Esophagus muscularis mucosa (tissue), 4 donors: Measurements from ENCODE around the gene DARS1. TPM values are rescaled to one million over a fixed set of nuclear protein-coding genes. Genes with fewer than 3 reads are reported as not detected.

Source experiments
- DNase-seq: peaks from one replicate; pipeline ENCODE4 v3.0.0-alpha.2; 2017; ENCODE audit errors: extremely low spot score
- H3K27ac ChIP-seq, 4 donors: fragments of 200-600 bp; sonication (generic); replicated peaks in 1 of 4; 1 replicate in 3 of 4; 2 replicates in 1 of 4; pipeline ENCODE4 v1.5.1; 2016 to 2019; ENCODE audit warnings: mild to moderate bottlenecking in 1 of 4
- H3K27me3 ChIP-seq, 4 donors: fragments of 200-600 bp; sonication (generic); one replicate each; pipeline versions ENCODE4 v1.5.1 to v1.6.0; 2016 to 2019
- H3K36me3 ChIP-seq, 4 donors: fragments of 200-600 bp; sonication (generic); one replicate each; pipeline ENCODE4 v1.5.1; 2016 to 2019
- H3K4me1 ChIP-seq, 4 donors: fragments of 200-600 bp; sonication (generic); one replicate each; pipeline ENCODE4 v1.5.1; 2016 to 2019
- H3K4me3 ChIP-seq, 4 donors: fragments of 200-600 bp; sonication (generic); 1 replicate in 2 of 4; 2 replicates in 2 of 4; pipeline ENCODE4 v1.5.1; 2016 to 2019; ENCODE audit warnings: mild to moderate bottlenecking in 4 of 4, moderate library complexity in 1 of 4
- H3K9me3 ChIP-seq, 4 donors: fragments of 200-600 bp; sonication (generic); 1 replicate in 3 of 4; 2 replicates in 1 of 4; pipeline ENCODE4 v1.5.1; 2016 to 2019
- EP300 ChIP-seq: sonication (generic); formaldehyde crosslinking; IDR thresholded peaks from one replicate; pipeline ENCODE4 v1.6.1; 2017; ENCODE audit warnings: antibody characterized with exemption
- POLR2A ChIP-seq: fragments of 450-650 bp; IDR thresholded peaks from one replicate; pipeline ENCODE4 v1.6.1; 2017; ENCODE audit warnings: antibody characterized with exemption, moderate library complexity, mild to moderate bottlenecking, low read depth
- POLR2AphosphoS5 ChIP-seq, 2 donors: sonication (generic); formaldehyde crosslinking; IDR thresholded peaks; one replicate each; pipeline ENCODE4 v1.6.1; 2017; ENCODE audit warnings: antibody characterized with exemption in 2 of 2
- WGBS: methylation state at CpG from one replicate; pipeline ENCODE4 v1.1.5; 2018; 5-methylcytosine and 5-hydroxymethylcytosine counted together
- intact Hi-C: fragments of 100-400 bp; cut with DNase I; formaldehyde crosslinking; loops from one replicate; pipeline ENCODE4 v1.15.1; 2023
- total RNA-seq, 4 donors: library from RNA; depleted of rRNA; stranded (reverse); fragments of >200 nt; gene quantifications; one replicate each; pipeline versions ENCODE4 v1.1.0 to v1.2.1, GENCODE V29; 2016
- TF ChIP-seq, protein P1 (sequence below), 3 experiments: fragments of 200-600 bp in 2 of 3; fragments of 450-650 bp in 1 of 3; sonication (generic) in 2 of 3; IDR thresholded peaks; one replicate each; pipeline ENCODE4 v1.5.1; 2017 to 2019; ENCODE audit warnings: antibody characterized with exemption in 3 of 3, mild to moderate bottlenecking in 2 of 3, moderate library complexity in 1 of 3

The DARS1 gene
- total RNA-seq, 4 donors from 2014 or later = 98.8 to 129 (median 121) TPM

GRCh38 chr2:135947483-135947882, 37.9 kb downstream of the DARS1 start:
- Histone ChIP-seq H3K4me1 (peaks cover 16 to 46% (median 33%) of the 10 kb centered on the region in 4 donors), H3K4me3 (no peak overlapping the region), H3K36me3 (peaks cover 0 to 15% (median 5%) of the 10 kb centered on the region in 4 donors), H3K9me3 (no peaks in the 10 kb centered on the region), H3K27ac (no peak overlapping the region), H3K27me3 (no peaks in the 10 kb centered on the region)
- WGBS = 94% methylated on average over 2 of the region's 2 CpGs
- no peak for DNase-seq
- TF ChIP-seq EP300 = no peak
- TF ChIP-seq POLR2AphosphoS5 (IDR thresholded peaks at IDR 0.05) = no peak
- TF ChIP-seq, protein P1, sequence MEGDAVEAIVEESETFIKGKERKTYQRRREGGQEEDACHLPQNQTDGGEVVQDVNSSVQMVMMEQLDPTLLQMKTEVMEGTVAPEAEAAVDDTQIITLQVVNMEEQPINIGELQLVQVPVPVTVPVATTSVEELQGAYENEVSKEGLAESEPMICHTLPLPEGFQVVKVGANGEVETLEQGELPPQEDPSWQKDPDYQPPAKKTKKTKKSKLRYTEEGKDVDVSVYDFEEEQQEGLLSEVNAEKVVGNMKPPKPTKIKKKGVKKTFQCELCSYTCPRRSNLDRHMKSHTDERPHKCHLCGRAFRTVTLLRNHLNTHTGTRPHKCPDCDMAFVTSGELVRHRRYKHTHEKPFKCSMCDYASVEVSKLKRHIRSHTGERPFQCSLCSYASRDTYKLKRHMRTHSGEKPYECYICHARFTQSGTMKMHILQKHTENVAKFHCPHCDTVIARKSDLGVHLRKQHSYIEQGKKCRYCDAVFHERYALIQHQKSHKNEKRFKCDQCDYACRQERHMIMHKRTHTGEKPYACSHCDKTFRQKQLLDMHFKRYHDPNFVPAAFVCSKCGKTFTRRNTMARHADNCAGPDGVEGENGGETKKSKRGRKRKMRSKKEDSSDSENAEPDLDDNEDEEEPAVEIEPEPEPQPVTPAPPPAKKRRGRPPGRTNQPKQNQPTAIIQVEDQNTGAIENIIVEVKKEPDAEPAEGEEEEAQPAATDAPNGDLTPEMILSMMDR (IDR thresholded peaks at IDR 0.05) = no peak
- no peak for TF ChIP-seq POLR2A
- intact Hi-C loops = no loop called here

DNA sequence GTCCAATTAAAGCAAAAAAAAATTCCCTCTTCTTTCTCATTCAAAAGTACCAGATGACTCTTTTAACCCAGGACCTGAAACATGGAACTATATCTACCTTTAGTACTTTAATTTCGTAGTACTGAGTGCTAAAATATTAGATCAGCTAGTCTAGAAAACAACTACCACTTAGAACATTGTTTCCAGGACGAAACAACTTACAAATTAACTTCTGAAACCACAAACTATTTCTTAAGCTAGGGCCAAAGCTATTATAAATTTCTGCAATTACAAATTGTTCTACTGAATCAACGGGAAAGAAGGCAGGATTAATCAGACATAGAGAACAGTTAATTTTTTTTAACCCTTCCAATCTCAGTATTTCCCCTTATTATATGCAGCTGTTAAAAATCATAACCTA, 39.9 kb downstream of the DARS1 start:
- Histone ChIP-seq H3K9me3 (no peaks in the 10 kb centered on the region), H3K4me3 (no peak overlapping the region), H3K4me1 (peaks cover 16 to 37% (median 28%) of the 10 kb centered on the region in 4 donors), H3K36me3 (peaks cover 0 to 12% (median 5%) of the 10 kb centered on the region in 4 donors), H3K27ac (no peak overlapping the region), H3K27me3 (no peaks in the 10 kb centered on the region)
- no peak for DNase-seq
- TF ChIP-seq, protein P1 (IDR thresholded peaks at IDR 0.05) = no peak
- TF ChIP-seq POLR2A = no peak
- no peak for TF ChIP-seq POLR2AphosphoS5 (IDR thresholded peaks at IDR 0.05)
- TF ChIP-seq EP300 = no peak
- WGBS = 74% methylated on average over 3 of the region's 3 CpGs
- intact Hi-C loops = no loop called here

DNA sequence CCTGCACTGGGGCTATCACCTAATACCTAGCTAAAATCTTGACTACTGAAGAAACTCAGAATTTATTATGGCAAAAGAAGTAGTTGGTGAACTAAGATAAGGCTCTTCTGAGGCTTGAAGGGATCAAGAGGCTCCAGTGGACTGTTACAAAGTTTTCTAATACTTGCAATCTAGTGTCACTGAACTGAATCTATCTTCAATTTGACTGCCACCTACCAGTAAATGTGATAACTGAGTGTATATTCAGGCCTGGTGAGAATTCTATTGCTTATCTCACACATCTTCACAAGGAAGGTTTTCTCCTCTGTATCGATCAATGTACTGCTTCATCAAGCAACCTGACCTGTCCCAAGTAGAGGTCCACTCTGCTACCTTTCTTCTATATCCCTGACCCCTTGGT, 40.8 kb downstream of the DARS1 start:
- Histone ChIP-seq H3K27me3 (no peaks in the 10 kb centered on the region), H3K4me1 (peaks cover 8 to 28% (median 19%) of the 10 kb centered on the region in 4 donors), H3K27ac (no peak overlapping the region), H3K36me3 (peaks cover 0 to 12% (median 5%) of the 10 kb centered on the region in 4 donors), H3K4me3 (no peak overlapping the region), H3K9me3 (no peaks in the 10 kb centered on the region)
- DNase-seq = no peak
- intact Hi-C loops = no loop called here
- TF ChIP-seq, protein P1 (IDR thresholded peaks at IDR 0.05) = no peak
- TF ChIP-seq POLR2A (no peak), EP300 (no peak), POLR2AphosphoS5 (IDR thresholded peaks at IDR 0.05) (no peak)
- 100% methylated on average over 1 of the region's 1 CpG for WGBS

GRCh38 chr2:135942936-135943688, 42.3 kb downstream of the DARS1 start:
- no peak for DNase-seq
- Histone ChIP-seq H3K9me3 (no peaks in the 10 kb centered on the region), H3K4me3 (no peak overlapping the region), H3K4me1 (peaks cover 0 to 14% (median 4%) of the 10 kb centered on the region in 4 donors), H3K27ac (no peak overlapping the region), H3K36me3 (peaks cover 0 to 12% (median 5%) of the 10 kb centered on the region in 4 donors), H3K27me3 (no peaks in the 10 kb centered on the region)
- TF ChIP-seq POLR2A = no peak
- TF ChIP-seq, protein P1 (IDR thresholded peaks at IDR 0.05) = no peak
- no peak for TF ChIP-seq POLR2AphosphoS5 (IDR thresholded peaks at IDR 0.05)
- TF ChIP-seq EP300 = no peak
- intact Hi-C loops = no loop called here
- whole genome bisulfite sequencing = 86% methylated on average over 5 of the region's 5 CpGs
